Ureter (tissue), 1 donor: ENCODE results near the gene SAP30L. TPM values are rescaled to one million over a fixed set of nuclear protein-coding genes. Genes with fewer than 3 reads are reported as not detected.

ENCODE experiments used
- DNase-seq: peaks from one replicate; pipeline ENCODE4 v3.0.0-alpha.2; 2020; ENCODE audit warnings: low spot score
- total RNA-seq: library from RNA; stranded (reverse); gene quantifications from one replicate; pipeline ENCODE4 v1.2.4, GENCODE V29; 2023
- donor health status: DM: yes; HTN: yes; CAD: no.

SAP30L gene
- total RNA-seq, 1 donor from 2014 or later = 34.6 TPM

- no peak for DNase-seq
Observed at GRCh38 chr5:154506716-154507080, 60.9 kb downstream of the SAP30L start.

- DNase-seq = no peak
Observed at GRCh38 chr5:154508114-154508513, 62.3 kb downstream of the SAP30L start.

- DNase-seq = no peak
Observed at GRCh38 chr5:154509784-154510555, 64.2 kb downstream of the SAP30L start.

Other genes with a start within 250 kb of the SAP30L start
- not detected for gene HAND1, start 32.2 kb downstream of the SAP30L start, total RNA-seq